Kidney (tissue), 14 donors: ENCODE results near the gene NOTCH1. TPM values are rescaled to one million over a fixed set of nuclear protein-coding genes. Genes with fewer than 3 reads are reported as not detected.

ENCODE experiments used
- DNase-seq, 5 donors: peaks; one replicate each; pipeline ENCODE4 v3.0.0-alpha.2; 2013 to 2020
- FAIRE-seq: peaks from 2 replicates; lab custom pipeline; 2012; peaks lifted over from hg19 to GRCh38; lab: Jason Lieb, UNC
- H3K27ac ChIP-seq, 2 donors: one replicate each; pipeline ENCODE4 v1.7.0; 2013; ENCODE audit warnings: low read depth in 2 of 2, low read length in 2 of 2, inconsistent platforms in 1 of 2
- H3K27me3 ChIP-seq: one replicate; pipeline ENCODE4 v1.7.1; 2013; ENCODE audit warnings: low read length, inconsistent platforms; ENCODE audit not compliant: control insufficient read depth, insufficient read depth
- H3K36me3 ChIP-seq, 3 donors: one replicate each; pipeline versions ENCODE4 v1.7.0 to v1.7.1; 2013; ENCODE audit warnings: low read length in 3 of 3, control low read depth in 1 of 3, inconsistent platforms in 1 of 3; ENCODE audit not compliant: insufficient read depth in 3 of 3, control insufficient read depth in 2 of 3
- H3K4me1 ChIP-seq, 3 donors: one replicate each; pipeline versions ENCODE4 v1.7.0 to v1.7.1; 2013; ENCODE audit warnings: low read length in 3 of 3, inconsistent platforms in 1 of 3, low read depth in 1 of 3; ENCODE audit not compliant: control insufficient read depth in 2 of 3, insufficient read depth in 2 of 3
- H3K4me3 ChIP-seq, 3 donors: one replicate each; pipeline versions ENCODE4 v1.7.0 to v1.8.1; 2013; ENCODE audit warnings: low read length in 3 of 3, control low read depth in 1 of 3, inconsistent platforms in 1 of 3
- H3K9ac ChIP-seq, 3 donors: one replicate each; pipeline versions ENCODE4 v1.7.0 to v1.7.1; 2013; ENCODE audit warnings: low read length in 3 of 3, control low read depth in 1 of 3, inconsistent platforms in 1 of 3
- H3K9me3 ChIP-seq, 3 donors: one replicate each; pipeline versions ENCODE4 v1.7.0 to v1.7.1; 2013; ENCODE audit warnings: low read length in 3 of 3, control low read depth in 1 of 3, inconsistent platforms in 1 of 3; ENCODE audit not compliant: control insufficient read depth in 2 of 3, insufficient read depth in 1 of 3
- intact Hi-C: fragments of 100-400 bp; cut with DNase I; formaldehyde crosslinking; loops from one replicate; pipeline ENCODE4 v1.11.1; 2022
- polyA plus RNA-seq: library from polyadenylated mRNA; stranded (reverse); fragments of 350-450 nt; fragmentation: Illumina TruSeq; extraction: RNeasy Lipid Tissue Mini Kit (QIAGEN cat#74804); gene quantifications from one replicate; pipeline ENCODE4 v1.2.3, GENCODE V29; 2014; ENCODE audit warnings: low read depth, low replicate concordance; ENCODE audit not compliant: insufficient read depth
- total RNA-seq: library from RNA; stranded (reverse); fragmentation: NEBNext Ultra II Directional; extraction: Animal tissue kit (Norgen Biotek cat#: 25700); gene quantifications from one replicate; pipeline ENCODE4 v1.2.1, GENCODE V29; 2021
- TF ChIP-seq, protein P1 (sequence below): IDR thresholded peaks from 3 replicates; pipeline ENCODE4 v1.5.1; 2012; ENCODE audit warnings: mild to moderate bottlenecking, moderate library complexity, borderline replicate concordance; ENCODE audit not compliant: insufficient read depth; ENCODE audit errors: extremely low read depth
- donor health status: control.
- donor health status: control.
- donor health status: control.
- donor health status: control.
- donor health status: control.
- donor health status: DM: yes; HTN: yes; CAD: no.
- donor health status: Normal renal cell carcinoma (clear cell type).

NOTCH1 gene
- total and polyA plus RNA-seq, 2 donors from 2014 or later, result 6.5 to 77.2 TPM

GRCh38 chr9:136565715-136566552, 20.1 kb upstream of the NOTCH1 start:
- Histone ChIP-seq H3K4me1 (peaks cover 3 to 47% (median 7%) of the 10 kb centered on the region in 3 donors), H3K9me3 (peaks cover 0 to 6% (median 0%) of the 10 kb centered on the region in 3 donors), H3K4me3 (no peak overlapping the region), H3K27ac (peak overlapping the region; percentile 16 to 92), H3K36me3 (no peaks in the 10 kb centered on the region), H3K27me3 (no peaks in the 10 kb centered on the region), H3K9ac (no peak overlapping the region)
- intact Hi-C loops, result no loop called here
- FAIRE-seq, result no peak
- DNase-seq, result peak in 2 of 5 donors; percentile 50 to 79
- TF ChIP-seq, protein P1, sequence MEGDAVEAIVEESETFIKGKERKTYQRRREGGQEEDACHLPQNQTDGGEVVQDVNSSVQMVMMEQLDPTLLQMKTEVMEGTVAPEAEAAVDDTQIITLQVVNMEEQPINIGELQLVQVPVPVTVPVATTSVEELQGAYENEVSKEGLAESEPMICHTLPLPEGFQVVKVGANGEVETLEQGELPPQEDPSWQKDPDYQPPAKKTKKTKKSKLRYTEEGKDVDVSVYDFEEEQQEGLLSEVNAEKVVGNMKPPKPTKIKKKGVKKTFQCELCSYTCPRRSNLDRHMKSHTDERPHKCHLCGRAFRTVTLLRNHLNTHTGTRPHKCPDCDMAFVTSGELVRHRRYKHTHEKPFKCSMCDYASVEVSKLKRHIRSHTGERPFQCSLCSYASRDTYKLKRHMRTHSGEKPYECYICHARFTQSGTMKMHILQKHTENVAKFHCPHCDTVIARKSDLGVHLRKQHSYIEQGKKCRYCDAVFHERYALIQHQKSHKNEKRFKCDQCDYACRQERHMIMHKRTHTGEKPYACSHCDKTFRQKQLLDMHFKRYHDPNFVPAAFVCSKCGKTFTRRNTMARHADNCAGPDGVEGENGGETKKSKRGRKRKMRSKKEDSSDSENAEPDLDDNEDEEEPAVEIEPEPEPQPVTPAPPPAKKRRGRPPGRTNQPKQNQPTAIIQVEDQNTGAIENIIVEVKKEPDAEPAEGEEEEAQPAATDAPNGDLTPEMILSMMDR, result no peak

- Histone ChIP-seq H3K27ac (peak overlapping the region; percentile 74 to 92), H3K27me3 (no peaks in the 10 kb centered on the region), H3K4me1 (peaks cover 3 to 47% (median 7%) of the 10 kb centered on the region in 3 donors), H3K9ac (no peak overlapping the region), H3K9me3 (peaks cover 0 to 6% (median 0%) of the 10 kb centered on the region in 3 donors), H3K36me3 (no peaks in the 10 kb centered on the region), H3K4me3 (no peak overlapping the region)
- intact Hi-C loops, result no loop called here
- DNase-seq (peak in 4 of 5 donors; percentile 83 to 90 (median 87)), FAIRE-seq (no peak)
- TF ChIP-seq, protein P1, result no peak
These were observed 19.4 kb upstream of the NOTCH1 start for GRCh38 chr9:136565086-136565714.

DNA sequence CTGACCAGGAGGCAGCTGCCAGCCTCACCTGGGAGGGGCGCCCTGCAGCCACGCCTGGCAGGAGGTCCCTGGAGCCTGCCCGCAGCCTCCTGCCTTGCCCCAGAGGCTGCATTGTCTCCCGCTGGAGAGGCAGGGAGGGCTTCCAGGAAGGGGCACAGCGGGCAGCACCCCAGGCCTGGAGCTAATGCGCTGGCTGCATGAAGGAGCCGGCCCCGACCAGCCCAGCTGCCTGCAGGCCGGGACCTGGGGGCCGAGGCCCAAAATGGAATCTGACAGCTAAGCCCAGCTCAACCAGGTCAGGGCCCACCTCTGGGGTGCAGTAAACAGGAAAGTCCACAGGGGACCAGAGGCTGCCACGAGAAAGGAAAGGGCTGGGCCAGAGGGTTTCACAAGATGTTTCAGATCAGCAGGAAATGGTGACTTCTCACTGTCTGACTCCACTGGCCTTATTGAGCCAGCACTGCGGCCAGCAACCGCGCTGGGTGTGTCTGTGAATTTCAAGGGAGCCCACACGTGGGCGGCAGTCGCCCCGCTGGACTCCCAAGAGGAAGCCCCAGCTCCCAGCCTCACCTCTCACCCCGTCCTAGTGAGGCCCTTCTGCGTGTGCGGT, 18.6 kb upstream of the NOTCH1 start:
- FAIRE-seq (no peak), DNase-seq (peak in 2 of 5 donors; percentile 43 to 91)
- H3K36me3 ChIP-seq, result no peaks in the 10 kb centered on the region
- no peaks in the 10 kb centered on the region for H3K27me3 ChIP-seq
- TF ChIP-seq, protein P1, result no peak
- intact Hi-C loops, result no loop called here
- H3K4me1 ChIP-seq, result peaks cover 3 to 45% (median 3%) of the 10 kb centered on the region in 3 donors
- peaks cover 0 to 3% (median 0%) of the 10 kb centered on the region in 3 donors for H3K9me3 ChIP-seq
- H3K4me3 ChIP-seq, result no peak overlapping the region
- H3K9ac ChIP-seq, result no peak overlapping the region
- peak overlapping the region; percentile 74 to 92 for H3K27ac ChIP-seq
